ENCODE data around the gene FOSL1. TPM values are rescaled to one million over a fixed set of nuclear protein-coding genes. Genes with fewer than 3 reads are reported as not detected.
A peak's percentile ranks its signal among the peaks of the same experiment; 100 is the strongest.

Gene FOSL1
- total and polyA plus RNA-seq, 2 of the 13 experiments (the other 11 are each of a cell fraction or from before 2014, with no cell fraction given), result 4.0 to 4.1 TPM

DNA sequence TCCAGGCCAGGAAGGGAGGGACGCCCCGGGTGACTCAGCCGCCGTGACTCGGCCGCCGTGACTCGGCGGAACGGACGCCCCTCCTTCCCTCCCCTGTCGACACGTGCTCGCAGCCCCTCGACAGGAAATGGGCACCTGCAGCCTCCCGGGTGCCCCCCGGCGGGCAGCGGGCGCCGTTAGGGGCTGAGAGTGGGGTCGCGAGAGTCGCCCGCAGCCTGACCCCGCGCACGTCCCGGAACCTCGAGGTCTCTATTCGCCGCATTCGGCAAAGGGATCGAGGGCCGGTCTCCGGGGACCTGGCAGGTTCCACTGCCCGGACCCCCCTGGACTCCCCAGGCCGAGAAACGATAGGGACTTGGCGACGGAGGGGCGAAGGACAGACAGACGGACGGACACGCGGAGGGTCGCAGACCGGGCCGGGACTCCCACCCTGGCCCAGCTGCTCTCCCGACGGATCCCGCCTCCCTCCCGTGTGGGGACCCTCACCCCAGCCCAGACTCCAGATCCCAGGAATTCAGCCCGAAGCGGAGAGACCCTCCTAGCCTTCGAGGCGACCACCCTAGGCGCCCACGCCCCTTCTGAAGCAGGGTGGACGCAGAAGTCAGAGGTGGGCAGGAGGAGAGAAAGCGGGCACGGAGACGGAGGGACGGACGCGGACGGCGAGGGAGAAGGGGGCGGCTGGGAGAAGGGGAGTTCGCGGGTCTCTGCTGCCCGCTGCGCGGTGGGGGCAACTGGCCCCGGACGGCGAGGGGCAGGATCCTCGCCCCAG, 648 bp downstream of the FOSL1 start (continued):
- TF ChIP-seq, protein P1, sequence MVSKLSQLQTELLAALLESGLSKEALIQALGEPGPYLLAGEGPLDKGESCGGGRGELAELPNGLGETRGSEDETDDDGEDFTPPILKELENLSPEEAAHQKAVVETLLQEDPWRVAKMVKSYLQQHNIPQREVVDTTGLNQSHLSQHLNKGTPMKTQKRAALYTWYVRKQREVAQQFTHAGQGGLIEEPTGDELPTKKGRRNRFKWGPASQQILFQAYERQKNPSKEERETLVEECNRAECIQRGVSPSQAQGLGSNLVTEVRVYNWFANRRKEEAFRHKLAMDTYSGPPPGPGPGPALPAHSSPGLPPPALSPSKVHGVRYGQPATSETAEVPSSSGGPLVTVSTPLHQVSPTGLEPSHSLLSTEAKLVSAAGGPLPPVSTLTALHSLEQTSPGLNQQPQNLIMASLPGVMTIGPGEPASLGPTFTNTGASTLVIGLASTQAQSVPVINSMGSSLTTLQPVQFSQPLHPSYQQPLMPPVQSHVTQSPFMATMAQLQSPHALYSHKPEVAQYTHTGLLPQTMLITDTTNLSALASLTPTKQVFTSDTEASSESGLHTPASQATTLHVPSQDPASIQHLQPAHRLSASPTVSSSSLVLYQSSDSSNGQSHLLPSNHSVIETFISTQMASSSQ (IDR thresholded peaks at IDR 0.05; ENCODE audit: low read depth), result no peak
- TF ChIP-seq, protein P1 (CRISPR knock-in tag; IDR thresholded peaks at IDR 0.05; ENCODE audit: borderline replicate concordance), result no peak
- TF ChIP-seq AHR (CRISPR knock-in tag; IDR thresholded peaks at IDR 0.05), result no peak
- 0 out of 2 replicates have a peak, but pooled peaks have one; percentile 31 for TF ChIP-seq GATAD1 (CRISPR knock-in tag; IDR thresholded peaks at IDR 0.05)
- TF ChIP-seq ZNF703 (CRISPR knock-in tag; IDR thresholded peaks at IDR 0.05; ENCODE audit: borderline replicate concordance), result 0 out of 2 replicates have a peak, but pooled peaks have one; percentile 29
- TF ChIP-seq, protein P2, sequence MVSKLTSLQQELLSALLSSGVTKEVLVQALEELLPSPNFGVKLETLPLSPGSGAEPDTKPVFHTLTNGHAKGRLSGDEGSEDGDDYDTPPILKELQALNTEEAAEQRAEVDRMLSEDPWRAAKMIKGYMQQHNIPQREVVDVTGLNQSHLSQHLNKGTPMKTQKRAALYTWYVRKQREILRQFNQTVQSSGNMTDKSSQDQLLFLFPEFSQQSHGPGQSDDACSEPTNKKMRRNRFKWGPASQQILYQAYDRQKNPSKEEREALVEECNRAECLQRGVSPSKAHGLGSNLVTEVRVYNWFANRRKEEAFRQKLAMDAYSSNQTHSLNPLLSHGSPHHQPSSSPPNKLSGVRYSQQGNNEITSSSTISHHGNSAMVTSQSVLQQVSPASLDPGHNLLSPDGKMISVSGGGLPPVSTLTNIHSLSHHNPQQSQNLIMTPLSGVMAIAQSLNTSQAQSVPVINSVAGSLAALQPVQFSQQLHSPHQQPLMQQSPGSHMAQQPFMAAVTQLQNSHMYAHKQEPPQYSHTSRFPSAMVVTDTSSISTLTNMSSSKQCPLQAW (CRISPR knock-in tag; IDR thresholded peaks at IDR 0.05), result peak; percentile 62
- no peak for TF ChIP-seq ZNF792 (CRISPR knock-in tag; IDR thresholded peaks at IDR 0.05)
- TF ChIP-seq BHLHE40 (IDR thresholded peaks at IDR 0.05; ENCODE audit: low read length), result peak; percentile 88
- TF ChIP-seq ZNF720 (CRISPR knock-in tag; IDR thresholded peaks at IDR 0.05), result no peak
- peak; percentile 97 for TF ChIP-seq ZBTB7B (CRISPR knock-in tag; IDR thresholded peaks at IDR 0.05)
- TF ChIP-seq ZNF530 (CRISPR knock-in tag; IDR thresholded peaks at IDR 0.05; ENCODE audit: low read depth), result no peak
- 0 out of 2 replicates have a peak, but pooled peaks have one; percentile 16 for TF ChIP-seq SMAD9 (CRISPR knock-in tag; IDR thresholded peaks at IDR 0.05)
- TF ChIP-seq, protein P3, sequence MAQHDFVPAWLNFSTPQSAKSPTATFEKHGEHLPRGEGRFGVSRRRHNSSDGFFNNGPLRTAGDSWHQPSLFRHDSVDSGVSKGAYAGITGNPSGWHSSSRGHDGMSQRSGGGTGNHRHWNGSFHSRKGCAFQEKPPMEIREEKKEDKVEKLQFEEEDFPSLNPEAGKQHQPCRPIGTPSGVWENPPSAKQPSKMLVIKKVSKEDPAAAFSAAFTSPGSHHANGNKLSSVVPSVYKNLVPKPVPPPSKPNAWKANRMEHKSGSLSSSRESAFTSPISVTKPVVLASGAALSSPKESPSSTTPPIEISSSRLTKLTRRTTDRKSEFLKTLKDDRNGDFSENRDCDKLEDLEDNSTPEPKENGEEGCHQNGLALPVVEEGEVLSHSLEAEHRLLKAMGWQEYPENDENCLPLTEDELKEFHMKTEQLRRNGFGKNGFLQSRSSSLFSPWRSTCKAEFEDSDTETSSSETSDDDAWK (CRISPR knock-in tag; IDR thresholded peaks at IDR 0.05), result no peak
- TF ChIP-seq ZNF563 (CRISPR knock-in tag; IDR thresholded peaks at IDR 0.05), result peak; percentile 75; the same call in 1 of the 2 replicates
- TF ChIP-seq MNT (IDR thresholded peaks at IDR 0.05), result peak; percentile 63
- no peak for TF ChIP-seq HNF4G (IDR thresholded peaks at IDR 0.05; ENCODE audit: borderline replicate concordance, low read depth, low read length)
- TF ChIP-seq HNF4G (CRISPR knock-in tag; IDR thresholded peaks at IDR 0.05; ENCODE audit: borderline replicate concordance, low read depth), result no peak
- 0 out of 2 replicates have a peak, but pooled peaks have one; percentile 12 for TF ChIP-seq MED1 (CRISPR knock-in tag; IDR thresholded peaks at IDR 0.05)
- TF ChIP-seq ZNF670 (CRISPR knock-in tag; IDR thresholded peaks at IDR 0.05; ENCODE audit: borderline replicate concordance), result peak; percentile 95
- peak; percentile 10; the same call in 1 of the 2 replicates for TF ChIP-seq ZNF546 (CRISPR knock-in tag; conservative IDR thresholded peaks at IDR 0.05)
- no peak for TF ChIP-seq JUN (CRISPR knock-in tag; IDR thresholded peaks at IDR 0.05)
- TF ChIP-seq ZSCAN20 (CRISPR knock-in tag; IDR thresholded peaks at IDR 0.05; ENCODE audit: borderline replicate concordance), result no peak
